GM06990 (cell line): Measurements from ENCODE around the gene DMRT1.

ENCODE experiments used
- DNase-seq: peaks from one replicate; pipeline ENCODE4 v3.0.0-alpha.2; 2011; ENCODE audit not compliant: insufficient read length; ENCODE audit errors: extremely low read depth
- H3K27me3 ChIP-seq: replicated peaks from 2 replicates; pipeline ENCODE4 v1.6.0; 2011; ENCODE audit warnings: low read length; ENCODE audit not compliant: control insufficient read depth, insufficient read depth
- H3K36me3 ChIP-seq: 2 replicates; pipeline ENCODE4 v1.5.1; 2011; ENCODE audit warnings: low read length; ENCODE audit not compliant: control insufficient read depth, insufficient read depth
- H3K4me3 ChIP-seq: replicated peaks from 2 replicates; pipeline ENCODE4 v1.5.1; 2011; ENCODE audit warnings: low read depth, mild to moderate bottlenecking, control low read depth, low read length
- CTCF ChIP-seq: IDR thresholded peaks from 2 replicates; pipeline ENCODE4 v1.5.1; 2011; ENCODE audit warnings: low read length, control low read depth, mild to moderate bottlenecking, inconsistent platforms; ENCODE audit not compliant: insufficient read depth, poor library complexity, severe bottlenecking

DMRT1 gene

DNA sequence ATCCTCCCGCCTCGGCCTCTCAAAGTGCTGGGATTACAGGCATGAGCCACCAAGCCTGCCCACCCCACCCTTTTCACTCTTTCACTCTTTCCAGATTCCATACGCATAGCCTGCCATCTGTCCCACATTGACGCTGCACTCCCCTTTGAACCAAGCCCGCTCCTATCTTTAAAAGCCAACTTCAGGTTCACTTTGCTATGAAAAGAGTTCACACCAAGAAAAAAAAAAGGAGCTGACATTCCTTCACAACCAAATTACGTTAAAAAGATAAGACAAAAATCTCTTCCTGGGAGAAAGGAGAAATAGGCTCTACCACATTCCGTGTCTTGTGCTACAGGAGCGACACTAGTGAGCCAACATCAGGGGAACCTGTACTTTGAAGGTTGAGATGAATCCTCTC lies 41.5 kb downstream of the DMRT1 start:
- no peaks in the 10 kb centered on the region for H3K36me3 ChIP-seq
- no peak for DNase-seq
- no peak for TF ChIP-seq CTCF
- no peaks in the 10 kb centered on the region for H3K27me3 ChIP-seq
- no peak overlapping the region for H3K4me3 ChIP-seq

DNA sequence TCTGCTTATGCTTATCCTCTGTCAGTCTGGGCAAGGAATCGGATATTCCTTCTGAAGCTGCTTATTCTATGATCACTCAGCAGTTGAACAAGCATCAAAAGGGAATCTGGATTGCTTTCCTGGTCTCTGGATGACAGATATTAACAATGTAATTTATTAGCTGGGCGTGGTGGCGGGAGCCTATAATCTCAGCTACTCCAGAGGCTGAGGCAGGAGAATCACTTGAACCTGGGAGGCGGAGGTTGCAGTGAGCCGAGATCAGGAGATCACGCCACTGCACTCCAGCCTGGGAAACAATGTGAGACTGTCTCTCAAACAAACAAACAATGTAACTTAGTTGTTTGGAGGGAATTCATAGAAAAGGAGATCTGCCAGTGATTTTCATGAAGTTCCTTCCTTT lies 45.4 kb downstream of the DMRT1 start:
- TF ChIP-seq CTCF = no peak
- DNase-seq = no peak
- Histone ChIP-seq H3K36me3 (no peaks in the 10 kb centered on the region), H3K27me3 (no peaks in the 10 kb centered on the region), H3K4me3 (no peak overlapping the region)

- TF ChIP-seq CTCF = peak; percentile 24
- Histone ChIP-seq H3K4me3 (no peak overlapping the region), H3K27me3 (no peaks in the 10 kb centered on the region), H3K36me3 (no peaks in the 10 kb centered on the region)
- DNase-seq = no peak
Observed at GRCh38 chr9:892123-892522, 50.6 kb downstream of the DMRT1 start.

GRCh38 chr9:893115-893514 lies 51.6 kb downstream of the DMRT1 start:
- H3K4me3 ChIP-seq = no peak overlapping the region
- TF ChIP-seq CTCF = no peak
- H3K27me3 ChIP-seq = no peaks in the 10 kb centered on the region
- DNase-seq = no peak
- H3K36me3 ChIP-seq = no peaks in the 10 kb centered on the region

DNA sequence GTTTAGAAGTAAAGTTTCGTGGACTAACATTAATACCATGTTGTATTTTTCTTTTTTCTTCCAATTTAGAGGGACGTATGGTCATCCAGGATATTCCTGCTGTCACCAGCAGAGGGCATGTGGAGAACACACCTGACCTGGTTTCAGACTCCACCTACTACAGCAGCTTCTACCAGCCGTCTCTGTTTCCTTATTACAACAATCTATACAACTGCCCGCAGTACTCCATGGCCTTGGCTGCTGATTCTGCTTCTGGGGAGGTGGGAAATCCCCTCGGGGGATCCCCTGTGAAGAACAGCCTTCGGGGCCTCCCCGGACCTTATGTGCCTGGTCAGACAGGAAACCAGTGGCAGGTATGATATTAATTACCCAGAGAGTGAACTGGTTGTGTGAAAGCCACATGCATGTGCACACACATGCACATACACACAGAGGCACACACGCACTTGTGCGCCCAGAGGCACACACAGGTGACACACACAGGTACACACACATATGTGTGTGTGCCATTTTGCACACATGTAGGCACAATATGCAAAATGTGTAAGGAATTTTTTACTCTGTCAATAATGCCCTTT lies 52.4 kb downstream of the DMRT1 start:
- no peaks in the 10 kb centered on the region for H3K36me3 ChIP-seq
- DNase-seq = peak; percentile 84
- peak; percentile 83 for TF ChIP-seq CTCF
- H3K27me3 ChIP-seq = no peaks in the 10 kb centered on the region
- H3K4me3 ChIP-seq = no peak overlapping the region
